SU-DHL-6 (cell line): ENCODE measurements around the gene FCRL1.

Experiments used
- H2AFZ ChIP-seq: fragments of 200-600 bp; sonication (generic); 2 replicates; pipeline ENCODE4 v1.6.1; 2014; ENCODE audit warnings: low read depth, mild to moderate bottlenecking, moderate library complexity, mixed read lengths, antibody characterized with exemption, low read length; ENCODE audit not compliant: severe bottlenecking
- H3F3A ChIP-seq: fragments of 200-600 bp; shearing (Covaris generic); 2 replicates; pipeline ENCODE4 v1.6.0; 2016; ENCODE audit warnings: antibody characterized with exemption, mild to moderate bottlenecking; ENCODE audit not compliant: insufficient read depth
- H3K27ac ChIP-seq: fragments of 200-600 bp; sonication (generic); 2 replicates; pipeline ENCODE4 v1.5.1; 2016; ENCODE audit warnings: low read depth, mild to moderate bottlenecking, low read length, moderate library complexity, mixed read lengths
- H3K27me3 ChIP-seq: fragments of 200-600 bp; sonication (generic), shearing (Covaris generic); 2 replicates; pipeline ENCODE4 v1.6.0; 2014; ENCODE audit warnings: mild to moderate bottlenecking, low read length
- H3K36me3 ChIP-seq: fragments of 200-600 bp; sonication (generic); 2 replicates; pipeline ENCODE4 v1.6.1; 2014; ENCODE audit warnings: mild to moderate bottlenecking, low read length, mixed read lengths
- H3K4me2 ChIP-seq: fragments of 300-600, 200-600 bp; shearing (Covaris generic), sonication (generic); 2 replicates; pipeline ENCODE4 v1.6.0; 2014; ENCODE audit warnings: low read length, low read depth, mild to moderate bottlenecking; ENCODE audit not compliant: poor library complexity, severe bottlenecking
- H3K4me3 ChIP-seq: fragments of 200-600 bp; sonication (generic); 2 replicates; pipeline ENCODE4 v1.5.1; 2014; ENCODE audit warnings: antibody characterized with exemption, low read length, mild to moderate bottlenecking, mixed read lengths; ENCODE audit not compliant: insufficient read depth, poor library complexity, severe bottlenecking
- H3K79me2 ChIP-seq: fragments of 200-600 bp; sonication (generic); 2 replicates; pipeline ENCODE4 v1.6.1; 2014; ENCODE audit warnings: mild to moderate bottlenecking, low read length, moderate library complexity; ENCODE audit not compliant: insufficient read depth
- H3K9ac ChIP-seq: fragments of 200-600 bp; sonication (generic); 2 replicates; pipeline ENCODE4 v1.7.0; 2014; ENCODE audit warnings: mild to moderate bottlenecking, low read length
- H3K9me2 ChIP-seq: fragments of 200-600 bp; sonication (generic); replicated peaks from 2 replicates; pipeline ENCODE4 v1.6.1; 2014; ENCODE audit warnings: low read length; ENCODE audit not compliant: insufficient read depth
- H3K9me3 ChIP-seq: fragments of 200-600 bp; sonication (generic); 2 replicates; pipeline ENCODE4 v1.6.1; 2014; ENCODE audit warnings: low read length, mixed read lengths; ENCODE audit not compliant: insufficient read depth
- H4K20me1 ChIP-seq: fragments of 200-600 bp; sonication (generic); 2 replicates; pipeline ENCODE4 v1.6.1; 2014; ENCODE audit warnings: low read depth, mild to moderate bottlenecking, antibody characterized with exemption, low read length, moderate library complexity, mixed read lengths
- EZH2phosphoT487 ChIP-seq: fragments of 200-600 bp; sonication (generic), shearing (Covaris generic); conservative IDR thresholded peaks from 2 replicates; pipeline ENCODE4 v1.6.1; 2018; ENCODE audit warnings: mild to moderate bottlenecking, antibody characterized with exemption, low read length, moderate library complexity, mixed read lengths
- TF ChIP-seq, protein P1 (sequence below): fragments of 200-600 bp; sonication (generic); IDR thresholded peaks from one replicate; pipeline ENCODE4 v1.5.1; 2017; ENCODE audit warnings: antibody characterized with exemption, mild to moderate bottlenecking, low read length, moderate library complexity; ENCODE audit not compliant: insufficient read depth, poor library complexity, severe bottlenecking

FCRL1 gene

DNA sequence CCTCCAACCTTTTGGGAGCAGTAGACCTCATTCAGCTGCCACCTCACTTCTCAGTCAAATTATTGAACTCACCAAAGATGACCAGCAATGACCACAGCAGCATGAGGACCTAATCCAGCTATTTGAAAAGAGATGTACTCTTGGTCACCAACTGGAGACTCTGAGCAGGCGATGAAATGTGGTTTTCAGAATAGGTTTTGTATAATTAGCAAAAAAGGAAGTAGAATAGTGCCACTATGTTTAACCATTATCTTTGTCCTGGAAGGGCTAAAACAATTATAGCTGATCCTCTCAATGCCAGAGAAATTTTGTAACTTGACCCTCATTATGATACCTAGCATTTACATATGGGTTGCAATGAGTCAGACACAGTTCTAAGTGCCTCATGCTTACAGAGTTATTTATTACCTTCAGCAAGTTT is 42.9 kb downstream of the FCRL1 start, which contains the start of gene FCRL2:
FCRL2 (minus strand) TSS at position 162 of the 421 bp plus-strand sequence; CDS start at position 103, 59 bp downstream.
- H3K27ac ChIP-seq = peak within 1 kb of the TSS; percentile 97

DNA sequence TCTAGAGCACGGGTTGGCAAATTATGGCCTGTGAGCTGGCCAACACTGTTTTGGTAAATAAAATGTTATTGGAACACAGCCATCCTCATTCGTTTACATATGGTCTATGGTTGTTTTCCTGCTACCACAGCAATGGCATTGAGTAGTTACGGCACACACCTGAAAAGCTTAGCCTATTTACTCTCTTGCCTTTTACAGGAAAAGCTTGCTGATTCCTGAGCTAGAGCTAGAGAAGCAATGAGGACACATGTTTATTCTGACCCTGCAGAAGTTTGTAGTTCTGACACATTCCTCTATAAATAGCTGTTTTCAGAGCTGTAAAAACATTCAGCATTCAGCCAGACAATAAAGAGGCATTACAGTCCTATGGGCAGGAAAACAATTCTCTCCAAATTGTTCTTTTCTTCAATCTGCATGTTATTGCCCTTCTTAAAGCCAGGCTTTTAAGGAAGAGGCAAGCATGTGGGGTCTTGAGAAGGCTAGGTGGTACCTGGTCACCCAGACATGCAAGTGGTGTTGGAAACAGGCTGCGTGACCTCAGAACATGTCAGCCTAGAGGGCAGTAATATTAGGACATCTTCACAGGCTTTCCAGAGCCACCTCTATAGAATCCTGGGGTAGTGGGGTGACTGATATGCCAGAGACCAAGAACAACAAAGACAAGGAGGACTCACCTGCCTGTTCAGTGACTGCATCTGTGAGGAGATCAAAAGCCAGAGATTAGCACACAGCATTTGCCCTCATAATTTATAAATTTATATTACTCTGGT is 44.6 kb downstream of the FCRL1 start:
- H3K27me3 ChIP-seq = no peaks in the 10 kb centered on the region
- peak overlapping the region; percentile 70 for H3K9ac ChIP-seq
- H3K4me2 ChIP-seq = peak overlapping the region; percentile 96
- peak overlapping the region; percentile 97 for H3K27ac ChIP-seq
- TF ChIP-seq, protein P1, sequence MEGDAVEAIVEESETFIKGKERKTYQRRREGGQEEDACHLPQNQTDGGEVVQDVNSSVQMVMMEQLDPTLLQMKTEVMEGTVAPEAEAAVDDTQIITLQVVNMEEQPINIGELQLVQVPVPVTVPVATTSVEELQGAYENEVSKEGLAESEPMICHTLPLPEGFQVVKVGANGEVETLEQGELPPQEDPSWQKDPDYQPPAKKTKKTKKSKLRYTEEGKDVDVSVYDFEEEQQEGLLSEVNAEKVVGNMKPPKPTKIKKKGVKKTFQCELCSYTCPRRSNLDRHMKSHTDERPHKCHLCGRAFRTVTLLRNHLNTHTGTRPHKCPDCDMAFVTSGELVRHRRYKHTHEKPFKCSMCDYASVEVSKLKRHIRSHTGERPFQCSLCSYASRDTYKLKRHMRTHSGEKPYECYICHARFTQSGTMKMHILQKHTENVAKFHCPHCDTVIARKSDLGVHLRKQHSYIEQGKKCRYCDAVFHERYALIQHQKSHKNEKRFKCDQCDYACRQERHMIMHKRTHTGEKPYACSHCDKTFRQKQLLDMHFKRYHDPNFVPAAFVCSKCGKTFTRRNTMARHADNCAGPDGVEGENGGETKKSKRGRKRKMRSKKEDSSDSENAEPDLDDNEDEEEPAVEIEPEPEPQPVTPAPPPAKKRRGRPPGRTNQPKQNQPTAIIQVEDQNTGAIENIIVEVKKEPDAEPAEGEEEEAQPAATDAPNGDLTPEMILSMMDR = no peak
- TF ChIP-seq EZH2phosphoT487 = no peak
- H3F3A ChIP-seq = peaks cover 70% of the 10 kb centered on the region
- no peaks in the 10 kb centered on the region for H3K9me2 ChIP-seq
- H4K20me1 ChIP-seq = no peaks in the 10 kb centered on the region
- H3K36me3 ChIP-seq = peaks cover 27% of the 10 kb centered on the region
- H3K79me2 ChIP-seq = peaks cover 72% of the 10 kb centered on the region
- H3K9me3 ChIP-seq = no peaks in the 10 kb centered on the region
- H3K4me3 ChIP-seq = peak overlapping the region; percentile 56
- no peak overlapping the region for H2AFZ ChIP-seq

More for the DNA sequence above, 42.9 kb downstream of the FCRL1 start, which contains the start of gene FCRL2:
- Histone ChIP-seq H3K79me2 (peaks cover 55% of the 10 kb centered on the region), H4K20me1 (no peaks in the 10 kb centered on the region), H3K9me3 (no peaks in the 10 kb centered on the region), H3K9me2 (no peaks in the 10 kb centered on the region), H3K4me3 (peak within 1 kb of the TSS; percentile 56), H3K27me3 (no peaks in the 10 kb centered on the region), H3K36me3 (peaks cover 12% of the 10 kb centered on the region), H3F3A (peaks cover 87% of the 10 kb centered on the region), H2AFZ (no peak within 1 kb of the TSS), H3K4me2 (peak within 1 kb of the TSS; percentile 96), H3K9ac (peak within 1 kb of the TSS; percentile 70)
- TF ChIP-seq EZH2phosphoT487 = no peak
- TF ChIP-seq, protein P1 = no peak

DNA sequence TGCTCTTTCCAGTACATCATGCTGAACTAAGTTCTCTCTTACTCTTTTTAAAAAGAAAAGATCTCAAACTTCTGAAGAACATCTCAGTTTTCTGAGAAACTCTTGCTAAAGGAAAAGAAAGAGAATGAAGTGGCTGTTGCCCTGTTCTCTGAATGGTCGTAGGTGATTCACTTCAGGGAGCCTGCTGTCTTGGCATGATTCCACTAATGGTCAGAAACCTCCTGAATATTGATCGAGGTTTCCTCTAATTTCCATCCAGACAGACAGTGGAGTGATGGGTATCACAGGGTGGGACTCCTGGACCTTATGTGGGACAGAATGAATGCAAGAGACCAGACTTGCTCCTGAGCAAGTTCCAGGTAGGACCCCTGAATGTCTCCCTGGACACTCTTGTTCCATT is 45.5 kb downstream of the FCRL1 start:
- Histone ChIP-seq H3K4me2 (peak overlapping the region; percentile 96), H3K27me3 (no peaks in the 10 kb centered on the region), H3K9ac (peak overlapping the region; percentile 70)

More for the DNA sequence above, 45.5 kb downstream of the FCRL1 start:
- Histone ChIP-seq H4K20me1 (no peaks in the 10 kb centered on the region), H3F3A (peaks cover 61% of the 10 kb centered on the region), H3K4me3 (peak overlapping the region; percentile 56), H3K79me2 (peaks cover 80% of the 10 kb centered on the region), H2AFZ (no peak overlapping the region), H3K9me3 (no peaks in the 10 kb centered on the region), H3K9me2 (no peaks in the 10 kb centered on the region), H3K27ac (peak overlapping the region; percentile 97), H3K36me3 (peaks cover 28% of the 10 kb centered on the region)
- TF ChIP-seq EZH2phosphoT487 = no peak
- TF ChIP-seq, protein P1 = no peak
